ENCODE results near the gene RPLP1. TPM values are rescaled to one million over a fixed set of nuclear protein-coding genes. Genes with fewer than 3 reads are reported as not detected.

The RPLP1 gene
- total RNA-seq, 1 donor from 2014 or later = 1,580 TPM

GRCh38 chr15:69450968-69451695 is 1.5 kb upstream of the RPLP1 start:
- H3K4me3 Mint-ChIP-seq (ENCODE audit: unreplicated experiment) = peak overlapping the region; percentile 92
- no peaks in the 10 kb centered on the region for H3K27me3 Mint-ChIP-seq (ENCODE audit: unreplicated experiment)
- TF ChIP-seq, protein P1, sequence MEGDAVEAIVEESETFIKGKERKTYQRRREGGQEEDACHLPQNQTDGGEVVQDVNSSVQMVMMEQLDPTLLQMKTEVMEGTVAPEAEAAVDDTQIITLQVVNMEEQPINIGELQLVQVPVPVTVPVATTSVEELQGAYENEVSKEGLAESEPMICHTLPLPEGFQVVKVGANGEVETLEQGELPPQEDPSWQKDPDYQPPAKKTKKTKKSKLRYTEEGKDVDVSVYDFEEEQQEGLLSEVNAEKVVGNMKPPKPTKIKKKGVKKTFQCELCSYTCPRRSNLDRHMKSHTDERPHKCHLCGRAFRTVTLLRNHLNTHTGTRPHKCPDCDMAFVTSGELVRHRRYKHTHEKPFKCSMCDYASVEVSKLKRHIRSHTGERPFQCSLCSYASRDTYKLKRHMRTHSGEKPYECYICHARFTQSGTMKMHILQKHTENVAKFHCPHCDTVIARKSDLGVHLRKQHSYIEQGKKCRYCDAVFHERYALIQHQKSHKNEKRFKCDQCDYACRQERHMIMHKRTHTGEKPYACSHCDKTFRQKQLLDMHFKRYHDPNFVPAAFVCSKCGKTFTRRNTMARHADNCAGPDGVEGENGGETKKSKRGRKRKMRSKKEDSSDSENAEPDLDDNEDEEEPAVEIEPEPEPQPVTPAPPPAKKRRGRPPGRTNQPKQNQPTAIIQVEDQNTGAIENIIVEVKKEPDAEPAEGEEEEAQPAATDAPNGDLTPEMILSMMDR (IDR thresholded peaks at IDR 0.05) = no peak
- peak overlapping the region; percentile 98 for H3K27ac Mint-ChIP-seq (ENCODE audit: unreplicated experiment)
- H3K36me3 Mint-ChIP-seq (ENCODE audit: unreplicated experiment) = peaks cover 24% of the 10 kb centered on the region
- DNase-seq (ENCODE audit: extremely low spot score, unreplicated experiment) = no peak
- H3K9me3 Mint-ChIP-seq (ENCODE audit: unreplicated experiment) = no peaks in the 10 kb centered on the region
- peaks cover 39% of the 10 kb centered on the region for H3K4me1 Mint-ChIP-seq (ENCODE audit: unreplicated experiment)

- DNase-seq (ENCODE audit: extremely low spot score, unreplicated experiment) = no peak
- Mint-ChIP-seq H3K4me1 (ENCODE audit: unreplicated experiment) (peaks cover 42% of the 10 kb centered on the region), H3K4me3 (ENCODE audit: unreplicated experiment) (peak overlapping the region; percentile 92), H3K27ac (ENCODE audit: unreplicated experiment) (peak overlapping the region; percentile 98), H3K36me3 (ENCODE audit: unreplicated experiment) (peaks cover 30% of the 10 kb centered on the region), H3K27me3 (ENCODE audit: unreplicated experiment) (no peaks in the 10 kb centered on the region), H3K9me3 (ENCODE audit: unreplicated experiment) (no peaks in the 10 kb centered on the region)
- TF ChIP-seq, protein P1 (IDR thresholded peaks at IDR 0.05) = no peak
Measured at GRCh38 chr15:69451951-69452691, 497 bp upstream of the RPLP1 start.

DNA sequence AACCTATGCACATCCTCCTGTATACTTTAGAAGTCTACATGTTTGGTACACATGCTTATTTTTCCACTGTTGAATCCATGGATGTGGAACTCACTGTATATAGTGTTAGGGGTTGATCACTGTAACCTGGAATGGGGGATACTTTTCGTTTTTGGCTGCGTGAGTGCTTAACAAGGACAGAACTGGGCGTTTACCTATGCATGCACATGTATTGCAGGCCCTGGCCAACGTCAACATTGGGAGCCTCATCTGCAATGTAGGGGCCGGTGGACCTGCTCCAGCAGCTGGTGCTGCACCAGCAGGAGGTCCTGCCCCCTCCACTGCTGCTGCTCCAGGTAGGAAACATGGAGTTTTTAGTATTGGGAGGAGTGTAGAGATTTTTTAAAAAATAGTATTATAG is 2.3 kb downstream of the RPLP1 start:
- TF ChIP-seq, protein P1 (IDR thresholded peaks at IDR 0.05) = no peak
- no peaks in the 10 kb centered on the region for H3K27me3 Mint-ChIP-seq (ENCODE audit: unreplicated experiment)
- H3K4me3 Mint-ChIP-seq (ENCODE audit: unreplicated experiment) = peak overlapping the region; percentile 92
- peak overlapping the region; percentile 39 for H3K27ac Mint-ChIP-seq (ENCODE audit: unreplicated experiment)
- peaks cover 34% of the 10 kb centered on the region for H3K36me3 Mint-ChIP-seq (ENCODE audit: unreplicated experiment)
- DNase-seq (ENCODE audit: extremely low spot score, unreplicated experiment) = no peak
- H3K4me1 Mint-ChIP-seq (ENCODE audit: unreplicated experiment) = peaks cover 42% of the 10 kb centered on the region
- H3K9me3 Mint-ChIP-seq (ENCODE audit: unreplicated experiment) = no peaks in the 10 kb centered on the region

DNA sequence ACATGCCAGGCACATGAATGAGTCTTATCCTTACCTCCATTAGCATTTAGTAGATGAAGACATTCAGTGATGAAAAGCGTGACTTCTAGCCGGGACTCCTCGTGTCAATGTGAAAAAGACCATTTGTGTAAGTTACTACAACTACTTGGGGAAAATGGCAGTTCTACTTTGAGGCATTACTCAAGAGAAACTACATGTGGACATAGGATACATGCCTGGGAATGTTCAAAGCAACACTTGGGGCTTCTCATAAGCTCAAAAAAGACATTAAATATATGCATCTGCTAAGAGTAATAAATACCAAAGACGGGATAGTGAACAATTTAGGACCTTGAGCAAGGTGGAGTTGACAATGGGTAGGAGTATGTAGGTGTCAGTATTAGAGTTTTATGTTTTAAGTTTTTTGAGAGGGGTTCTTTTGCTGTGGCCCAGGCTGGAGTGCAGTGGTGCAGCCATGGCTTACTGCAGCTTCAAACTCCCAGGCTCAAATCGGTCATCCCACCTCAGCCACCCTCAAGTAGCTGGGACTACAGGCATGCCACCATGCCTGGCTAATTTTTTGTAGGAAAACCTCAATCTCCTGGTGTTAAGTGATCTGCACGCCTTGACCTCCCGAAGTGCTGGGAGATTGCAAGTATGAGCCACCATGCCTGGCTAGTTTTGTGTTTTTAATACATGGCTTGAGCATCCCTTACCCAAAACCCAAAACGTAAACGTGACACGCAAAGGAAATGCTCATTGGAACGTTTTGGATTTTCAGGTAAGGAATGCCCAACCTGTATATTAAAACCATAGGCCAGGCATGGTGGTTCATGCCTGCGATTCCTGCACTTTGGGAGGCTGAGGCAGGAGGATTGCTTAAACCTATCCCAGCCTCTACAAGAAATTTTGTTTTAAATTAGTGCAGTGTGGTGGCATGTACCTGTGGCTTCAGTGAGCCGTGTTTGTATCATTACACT is 3.9 kb downstream of the RPLP1 start:
- no peak overlapping the region for H3K27ac Mint-ChIP-seq (ENCODE audit: unreplicated experiment)

More for the DNA sequence above, 3.9 kb downstream of the RPLP1 start:
- Mint-ChIP-seq H3K9me3 (ENCODE audit: unreplicated experiment) (no peaks in the 10 kb centered on the region), H3K4me3 (ENCODE audit: unreplicated experiment) (no peak overlapping the region), H3K4me1 (ENCODE audit: unreplicated experiment) (peaks cover 40% of the 10 kb centered on the region), H3K36me3 (ENCODE audit: unreplicated experiment) (peaks cover 34% of the 10 kb centered on the region), H3K27me3 (ENCODE audit: unreplicated experiment) (no peaks in the 10 kb centered on the region)
- TF ChIP-seq, protein P1 (IDR thresholded peaks at IDR 0.05) = no peak
- no peak for DNase-seq (ENCODE audit: extremely low spot score, unreplicated experiment)
